Astrocyte of the spinal cord (primary cell): ENCODE measurements around the gene COX14.
"Not testable (repeated sequence)": the region's sequence is repeated elsewhere in the genome, so short reads cannot be mapped to it uniquely, and the experiment has no call there.

Experiments used
- DNase-seq: peaks from one replicate; pipeline ENCODE4 v3.0.0; 2011; ENCODE audit warnings: low read depth, low spot score
- H3K4me3 ChIP-seq: 2 replicates; pipeline ENCODE4 v1.5.1; 2011; ENCODE audit warnings: low read depth, mild to moderate bottlenecking, low read length, moderate library complexity
- CTCF ChIP-seq: IDR thresholded peaks from 2 replicates; pipeline ENCODE4 v1.5.1; 2012; ENCODE audit warnings: low read depth, mild to moderate bottlenecking, low read length, inconsistent platforms
- in situ Hi-C: cut with HindIII; loops from 2 replicates; pipeline ENCODE4 v1.10.0; 2017; ENCODE audit warnings: low sequenced_read_pairs

Gene COX14

GRCh38 chr12:50149311-50149710, 37.3 kb downstream of the COX14 start:
- no peak overlapping the region for H3K4me3 ChIP-seq
- in situ Hi-C loops = no loop called here
- TF ChIP-seq CTCF = no peak
- no peak for DNase-seq

- in situ Hi-C loops = no loop called here
- H3K4me3 ChIP-seq = no peak overlapping the region
- no peak for DNase-seq
- no peak for TF ChIP-seq CTCF
These were observed 39.1 kb downstream of the COX14 start for GRCh38 chr12:50151047-50151687.

- H3K4me3 ChIP-seq, in situ Hi-C loops, DNase-seq: not testable (repeated sequence)
These were observed 42.9 kb downstream of the COX14 start for GRCh38 chr12:50154947-50155346.

- no peak for TF ChIP-seq CTCF
- DNase-seq = no peak
- in situ Hi-C loops = no loop called here
- no peak overlapping the region for H3K4me3 ChIP-seq
These were observed 44.6 kb downstream of the COX14 start for GRCh38 chr12:50156641-50157040.

GRCh38 chr12:50157259-50157658, 45.2 kb downstream of the COX14 start:
- no peak for TF ChIP-seq CTCF
- DNase-seq = peak; percentile 30
- in situ Hi-C loops = no loop called here

GRCh38 chr12:50160643-50161042, 48.6 kb downstream of the COX14 start:
- in situ Hi-C loops = no loop called here
- TF ChIP-seq CTCF = no peak
- DNase-seq = no peak
- no peak overlapping the region for H3K4me3 ChIP-seq

More at GRCh38 chr12:50157259-50157658, 45.2 kb downstream of the COX14 start:
- H3K4me3 ChIP-seq = no peak overlapping the region

- in situ Hi-C loops = no loop called here
- no peak for TF ChIP-seq CTCF
- no peak for DNase-seq
- H3K4me3 ChIP-seq = no peak overlapping the region
These were observed 50.2 kb downstream of the COX14 start for GRCh38 chr12:50162230-50162629.
